Keratinocyte (primary cell): ENCODE data around the gene PLXDC2. TPM values are rescaled to one million over a fixed set of nuclear protein-coding genes. Genes with fewer than 3 reads are reported as not detected.

Experiments used
- DNase-seq: peaks from one replicate; pipeline ENCODE4 v3.0.0-alpha.2; 2011; ENCODE audit warnings: low read depth, missing footprints, low spot score
- FAIRE-seq: peaks from 2 replicates; lab custom pipeline; 2011; peaks lifted over from hg19 to GRCh38; lab: Jason Lieb, UNC
- H2AFZ ChIP-seq: 2 replicates; pipeline ENCODE4 v1.6.0; 2012; ENCODE audit warnings: low read length, control low read depth, inconsistent platforms; ENCODE audit not compliant: control insufficient read depth
- H3K27ac ChIP-seq: 2 replicates; pipeline ENCODE4 v1.5.1; 2011; ENCODE audit warnings: low read length; ENCODE audit not compliant: control insufficient read depth, insufficient read depth
- H3K27me3 ChIP-seq: 3 replicates; pipeline ENCODE4 v1.6.0; 2011; ENCODE audit warnings: low read length; ENCODE audit not compliant: control insufficient read depth, insufficient read depth; ENCODE audit errors: extremely low read depth
- H3K36me3 ChIP-seq, 2 experiments: 2 replicates in 1 of 2; 3 replicates in 1 of 2; pipeline ENCODE4 v1.5.1; 2011; ENCODE audit warnings: low read length in 2 of 2, mild to moderate bottlenecking in 1 of 2; ENCODE audit not compliant: control insufficient read depth in 2 of 2, insufficient read depth in 2 of 2; ENCODE audit errors: extremely low read depth in 1 of 2
- H3K4me1 ChIP-seq: 3 replicates; pipeline ENCODE4 v1.5.1; 2011; ENCODE audit warnings: low read length; ENCODE audit not compliant: control insufficient read depth, insufficient read depth; ENCODE audit errors: extremely low read depth
- H3K4me2 ChIP-seq: 3 replicates; pipeline ENCODE4 v1.6.0; 2011; ENCODE audit warnings: low read depth, low read length; ENCODE audit not compliant: control insufficient read depth, insufficient read depth; ENCODE audit errors: extremely low read depth
- H3K4me3 ChIP-seq, 3 experiments: fragments of 200-600 bp in 1 of 3; sonication (generic) in 1 of 3; 2 replicates in 2 of 3; 3 replicates in 1 of 3; pipeline ENCODE4 v1.5.1; 2011 to 2016; ENCODE audit warnings: low read length in 3 of 3, mild to moderate bottlenecking in 3 of 3, control low read depth in 2 of 3, inconsistent platforms in 1 of 3, low read depth in 1 of 3, mixed read lengths in 1 of 3, mixed run types in 1 of 3, moderate library complexity in 1 of 3; ENCODE audit not compliant: control insufficient read depth in 2 of 3, insufficient read depth in 2 of 3; ENCODE audit errors: extremely low read depth in 1 of 3
- H3K79me2 ChIP-seq: 2 replicates; pipeline ENCODE4 v1.6.0; 2012; ENCODE audit warnings: low read length; ENCODE audit not compliant: control insufficient read depth, insufficient read depth
- H3K9ac ChIP-seq: 3 replicates; pipeline ENCODE4 v1.6.0; 2011; ENCODE audit warnings: low read length; ENCODE audit not compliant: control insufficient read depth, insufficient read depth; ENCODE audit errors: extremely low read depth
- H3K9me1 ChIP-seq: 3 replicates; pipeline ENCODE4 v1.6.0; 2011; ENCODE audit warnings: low read length; ENCODE audit not compliant: control insufficient read depth, insufficient read depth; ENCODE audit errors: extremely low read depth
- H3K9me3 ChIP-seq: 2 replicates; pipeline ENCODE4 v1.5.1; 2012; ENCODE audit warnings: low read depth, low read length; ENCODE audit not compliant: control insufficient read depth
- H4K20me1 ChIP-seq: 3 replicates; pipeline ENCODE4 v1.6.0; 2011; ENCODE audit warnings: low read length; ENCODE audit not compliant: control insufficient read depth, insufficient read depth; ENCODE audit errors: extremely low read depth
- EZH2 ChIP-seq: IDR thresholded peaks from one replicate; pipeline ENCODE4 v1.6.1; 2012; ENCODE audit warnings: inconsistent platforms, mild to moderate bottlenecking, low read length, moderate library complexity
- dilution Hi-C: fragments of 300-500 bp; cut with MboI; formaldehyde crosslinking; loops from one replicate; pipeline ENCODE4 v1.7.0; 2020; ENCODE audit warnings: low sequenced_read_pairs; ENCODE audit not compliant: extremely low pct_ligation_motif_present
- polyA plus RNA-seq, 5 experiments: library from polyadenylated mRNA; depleted of rRNA in 3 of 5; stranded (reverse) in 3 of 5; stranded (forward) in 1 of 5; unstranded in 1 of 5; fragments of >200 nt; gene quantifications; 1 replicate in 1 of 5; 2 replicates in 3 of 5; 3 replicates in 1 of 5; pipeline versions ENCODE4 v1.2.1 to v1.2.3, GENCODE V29; 2011 to 2012; ENCODE audit warnings: missing spikeins in 2 of 5, low read depth in 1 of 5, low replicate concordance in 1 of 5
- TF ChIP-seq, protein P1 (sequence below), 3 experiments: IDR thresholded peaks in 1 of 3; conservative IDR thresholded peaks in 1 of 3; optimal IDR thresholded peaks in 1 of 3; 2 replicates in 2 of 3; 3 replicates in 1 of 3; pipeline versions ENCODE3 to v1.5.1; 2011; ENCODE audit warnings: low read length in 3 of 3, mild to moderate bottlenecking in 3 of 3, moderate library complexity in 2 of 3, control low read depth in 1 of 3, inconsistent platforms in 1 of 3; ENCODE audit not compliant: insufficient read depth in 2 of 3; ENCODE audit errors: extremely low read depth in 1 of 3

The PLXDC2 gene
- polyA plus RNA-seq, 1 donor (not counting 4 experiments of a cell fraction or from before 2014, with no cell fraction given): 12.9 TPM

DNA sequence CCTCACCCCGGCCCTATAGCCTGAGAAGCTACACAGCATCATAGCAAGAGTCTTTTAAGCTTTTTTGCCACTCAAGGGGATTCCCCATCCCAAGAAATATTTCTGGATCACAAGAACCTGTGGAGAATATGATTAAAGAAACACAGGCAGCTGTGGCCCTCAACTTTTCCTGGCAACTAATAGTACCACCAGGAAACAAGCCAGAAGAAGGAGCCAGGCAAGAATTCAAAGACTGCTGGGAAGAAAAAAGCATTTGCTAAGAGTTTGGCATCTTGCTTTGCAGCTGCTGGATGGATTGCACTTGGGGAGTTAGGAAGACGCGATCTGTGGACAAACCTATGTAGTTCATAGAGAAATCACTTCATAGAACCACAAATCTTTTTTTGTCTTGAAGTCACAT lies 437.8 kb downstream of the PLXDC2 start:
- H3K36me3 ChIP-seq: no peaks in the 10 kb centered on the region
- H3K4me2 ChIP-seq: no peak overlapping the region
- H3K27ac ChIP-seq: no peak overlapping the region
- FAIRE-seq (no peak), DNase-seq (no peak)
- TF ChIP-seq, protein P1, sequence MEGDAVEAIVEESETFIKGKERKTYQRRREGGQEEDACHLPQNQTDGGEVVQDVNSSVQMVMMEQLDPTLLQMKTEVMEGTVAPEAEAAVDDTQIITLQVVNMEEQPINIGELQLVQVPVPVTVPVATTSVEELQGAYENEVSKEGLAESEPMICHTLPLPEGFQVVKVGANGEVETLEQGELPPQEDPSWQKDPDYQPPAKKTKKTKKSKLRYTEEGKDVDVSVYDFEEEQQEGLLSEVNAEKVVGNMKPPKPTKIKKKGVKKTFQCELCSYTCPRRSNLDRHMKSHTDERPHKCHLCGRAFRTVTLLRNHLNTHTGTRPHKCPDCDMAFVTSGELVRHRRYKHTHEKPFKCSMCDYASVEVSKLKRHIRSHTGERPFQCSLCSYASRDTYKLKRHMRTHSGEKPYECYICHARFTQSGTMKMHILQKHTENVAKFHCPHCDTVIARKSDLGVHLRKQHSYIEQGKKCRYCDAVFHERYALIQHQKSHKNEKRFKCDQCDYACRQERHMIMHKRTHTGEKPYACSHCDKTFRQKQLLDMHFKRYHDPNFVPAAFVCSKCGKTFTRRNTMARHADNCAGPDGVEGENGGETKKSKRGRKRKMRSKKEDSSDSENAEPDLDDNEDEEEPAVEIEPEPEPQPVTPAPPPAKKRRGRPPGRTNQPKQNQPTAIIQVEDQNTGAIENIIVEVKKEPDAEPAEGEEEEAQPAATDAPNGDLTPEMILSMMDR (optimal IDR thresholded peaks at IDR 0.05 in 1 of 3, IDR thresholded peaks at IDR 0.05 in 1 of 3, conservative IDR thresholded peaks at IDR 0.05 in 1 of 3; ENCODE audit: extremely low read depth in 1 of 3, insufficient read depth in 2 of 3, low read length in 3 of 3): no peak
- no peak for TF ChIP-seq EZH2
- H3K79me2 ChIP-seq: no peaks in the 10 kb centered on the region
- H3K9me1 ChIP-seq: no peaks in the 10 kb centered on the region
- no peaks in the 10 kb centered on the region for H3K9me3 ChIP-seq
- no peaks in the 10 kb centered on the region for H3K4me1 ChIP-seq
- no peak overlapping the region for H2AFZ ChIP-seq
- no peak overlapping the region for H3K4me3 ChIP-seq
- dilution Hi-C loops: no loop called here
- no peaks in the 10 kb centered on the region for H3K27me3 ChIP-seq
- H4K20me1 ChIP-seq: no peaks in the 10 kb centered on the region
- no peak overlapping the region for H3K9ac ChIP-seq

DNA sequence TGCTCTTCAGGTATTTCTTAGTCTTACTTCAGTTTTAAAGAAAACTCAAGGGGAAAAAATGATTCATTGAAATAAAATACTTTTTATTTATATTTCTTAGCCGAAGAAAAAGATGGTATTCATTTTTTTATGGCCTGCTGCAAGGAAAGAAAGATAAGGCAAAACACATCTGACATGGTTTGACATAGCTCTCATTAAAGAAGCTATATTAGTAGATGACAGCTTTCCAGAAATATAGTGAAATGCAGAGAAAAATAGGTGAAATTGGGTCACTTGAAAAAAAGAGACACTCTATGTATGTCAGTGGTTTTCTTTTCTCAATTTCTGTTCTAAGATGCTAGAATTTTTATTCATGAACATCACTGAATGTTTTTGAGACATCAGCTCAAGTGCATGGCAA lies 438.3 kb downstream of the PLXDC2 start:
- Histone ChIP-seq H3K36me3 (no peaks in the 10 kb centered on the region), H3K27ac (no peak overlapping the region), H3K79me2 (no peaks in the 10 kb centered on the region), H3K4me1 (no peaks in the 10 kb centered on the region), H3K4me3 (no peak overlapping the region), H2AFZ (no peak overlapping the region), H3K27me3 (no peaks in the 10 kb centered on the region), H3K9me3 (no peaks in the 10 kb centered on the region), H3K9ac (no peak overlapping the region), H4K20me1 (no peaks in the 10 kb centered on the region), H3K9me1 (no peaks in the 10 kb centered on the region), H3K4me2 (no peak overlapping the region)
- TF ChIP-seq, protein P1 (optimal IDR thresholded peaks at IDR 0.05 in 1 of 3, IDR thresholded peaks at IDR 0.05 in 1 of 3, conservative IDR thresholded peaks at IDR 0.05 in 1 of 3; ENCODE audit: extremely low read depth in 1 of 3, insufficient read depth in 2 of 3, low read length in 3 of 3): no peak
- TF ChIP-seq EZH2: no peak
- no peak for DNase-seq
- dilution Hi-C loops: no loop called here
- FAIRE-seq: no peak
